GM20431 (cell line): ENCODE data around the gene ARAP1.

Source experiments
- in situ Hi-C: fragments of 300-500 bp; cut with MseI, MboI; formaldehyde crosslinking; loops from one replicate; pipeline ENCODE4 v1.15.0; 2020; ENCODE audit warnings: low sequenced_read_pairs; ENCODE audit not compliant: unreplicated experiment

ARAP1 gene

GRCh38 chr11:72710278-72710677 lies 41.9 kb downstream of the ARAP1 start:
- in situ Hi-C loops: no loop called here

- in situ Hi-C loops: no loop called here
Observed at GRCh38 chr11:72709478-72710238, 42.5 kb downstream of the ARAP1 start.

DNA sequence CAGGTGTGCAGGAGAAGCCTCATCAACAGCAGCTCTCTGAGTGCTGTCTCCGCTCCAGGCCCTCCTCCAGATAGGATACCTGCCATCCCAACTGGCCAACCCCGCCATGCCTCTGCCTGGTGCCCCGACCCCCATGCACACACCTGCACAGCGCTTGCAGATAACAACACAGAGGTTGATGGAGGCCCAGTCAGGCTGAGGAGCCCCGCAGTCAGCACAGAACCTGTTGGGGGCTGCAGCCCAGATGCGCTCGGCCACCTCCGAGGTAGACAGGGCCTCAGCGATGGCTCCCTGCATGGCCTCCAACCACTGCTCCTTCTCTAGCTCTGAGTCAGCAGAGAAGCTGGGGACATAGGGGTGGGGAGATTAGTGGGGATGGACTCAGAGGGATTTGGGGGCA lies 45.2 kb downstream of the ARAP1 start:
- in situ Hi-C loops: no loop called here

- in situ Hi-C loops: no loop called here
Observed at GRCh38 chr11:72706579-72706978, 45.6 kb downstream of the ARAP1 start.

- in situ Hi-C loops: no loop called here
Observed at GRCh38 chr11:72705442-72706365, 46.5 kb downstream of the ARAP1 start.

DNA sequence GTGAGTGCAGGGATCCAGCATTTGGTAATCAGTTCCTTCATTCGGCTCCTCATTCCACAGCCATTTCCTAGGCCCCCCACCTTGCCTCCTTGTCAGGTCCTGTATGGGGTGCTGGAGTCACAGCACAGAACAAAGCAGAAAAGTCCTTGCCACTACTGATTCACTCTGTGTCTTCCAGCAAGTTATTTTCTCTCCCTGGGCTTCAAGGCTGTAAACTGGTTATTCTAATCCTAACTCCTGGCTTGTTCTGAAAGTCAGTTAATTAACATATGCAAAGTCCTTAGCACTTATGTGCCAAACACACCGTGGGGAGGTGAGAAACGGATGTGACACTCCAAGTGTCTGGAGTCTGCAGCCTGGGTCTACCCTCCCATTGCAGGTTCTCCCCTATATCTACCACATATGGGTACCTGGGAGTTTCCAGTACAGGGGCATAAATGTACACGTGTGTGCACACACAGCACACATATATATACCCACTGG lies 47.4 kb downstream of the ARAP1 start:
- in situ Hi-C loops: no loop called here

- in situ Hi-C loops: no loop called here
Observed at GRCh38 chr11:72704028-72704782, 48.0 kb downstream of the ARAP1 start.

GRCh38 chr11:72703267-72704008 lies 48.8 kb downstream of the ARAP1 start:
- in situ Hi-C loops: no loop called here

DNA sequence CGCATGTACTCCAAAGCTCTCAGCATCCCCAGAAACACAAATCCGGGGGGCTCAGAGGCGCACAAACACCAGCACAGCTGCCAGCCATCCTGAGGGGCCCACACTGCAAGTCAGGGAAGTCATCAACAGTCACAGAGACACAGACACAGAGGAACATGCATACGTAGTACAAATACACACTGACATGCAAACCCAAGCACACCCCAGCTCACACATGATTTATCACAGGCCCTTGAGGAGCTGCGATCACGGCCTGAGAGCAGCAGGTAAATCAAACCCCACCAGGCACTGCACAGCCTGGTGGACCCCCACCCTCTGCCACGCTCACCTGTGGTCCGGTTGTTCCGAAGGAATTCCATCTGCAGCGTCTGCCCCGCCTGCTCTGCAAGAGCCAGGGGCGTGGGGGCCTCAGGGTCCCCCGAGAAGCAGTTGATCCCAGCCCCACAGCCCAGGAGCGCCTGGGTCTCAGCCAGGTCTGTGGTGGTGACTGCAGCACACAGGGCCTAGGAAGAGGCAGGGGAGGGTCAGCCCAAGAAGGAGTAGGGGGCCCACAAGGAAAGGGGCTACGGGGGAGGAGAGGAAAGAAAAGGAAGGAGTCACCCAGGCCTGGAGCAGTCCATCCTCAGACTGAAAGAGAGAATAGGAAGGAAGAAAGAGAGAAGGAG lies 49.5 kb downstream of the ARAP1 start:
- in situ Hi-C loops: no loop called here

- in situ Hi-C loops: no loop called here
Observed at GRCh38 chr11:72702096-72702495, 50.1 kb downstream of the ARAP1 start.

GRCh38 chr11:72701466-72701865 lies 50.7 kb downstream of the ARAP1 start:
- in situ Hi-C loops: no loop called here

DNA sequence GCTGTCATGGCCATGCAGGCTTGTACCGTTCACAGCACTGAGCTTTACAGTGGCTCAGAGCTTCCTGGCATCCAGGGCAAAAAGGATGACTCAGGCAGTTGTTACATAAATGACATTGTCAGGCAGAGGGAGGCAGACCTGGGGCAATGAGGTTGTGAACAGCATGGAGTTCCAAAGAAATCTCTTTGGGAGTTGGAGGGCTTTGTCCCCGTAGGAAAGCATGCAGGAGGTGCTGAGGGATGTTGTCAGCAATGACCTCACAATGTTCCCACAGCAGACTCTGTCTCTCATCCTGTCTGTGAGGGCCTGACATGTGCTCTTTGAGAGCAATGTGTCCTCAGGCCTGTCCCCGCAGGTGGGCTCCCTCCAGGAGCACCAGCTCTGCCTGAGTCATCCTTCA lies 52.1 kb downstream of the ARAP1 start:
- in situ Hi-C loops: no loop called here

DNA sequence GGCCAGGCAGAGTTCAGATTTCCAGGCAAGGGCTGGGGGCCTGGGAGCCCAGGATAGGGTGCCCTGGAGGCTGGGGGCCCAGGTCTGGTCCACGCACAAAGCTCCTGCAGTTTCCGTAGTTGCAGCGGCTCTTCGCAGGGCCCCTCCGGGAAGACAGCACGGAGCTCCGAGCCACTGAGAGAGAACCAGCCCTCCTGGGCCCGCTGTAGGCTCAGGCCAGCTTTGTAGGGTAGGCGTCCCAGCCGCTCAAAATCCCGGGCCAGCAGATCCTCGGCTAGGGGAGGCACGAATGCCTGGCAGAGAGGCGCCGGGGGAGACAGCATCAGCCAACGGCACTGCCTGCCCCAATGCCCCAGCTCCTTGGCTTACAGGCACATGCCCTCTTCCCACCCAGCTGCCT lies 54.4 kb downstream of the ARAP1 start:
- in situ Hi-C loops: no loop called here

- in situ Hi-C loops: no loop called here
Observed at GRCh38 chr11:72696866-72697700, 55.1 kb downstream of the ARAP1 start.

- in situ Hi-C loops: no loop called here
Observed at GRCh38 chr11:72695354-72695753, 56.9 kb downstream of the ARAP1 start.

DNA sequence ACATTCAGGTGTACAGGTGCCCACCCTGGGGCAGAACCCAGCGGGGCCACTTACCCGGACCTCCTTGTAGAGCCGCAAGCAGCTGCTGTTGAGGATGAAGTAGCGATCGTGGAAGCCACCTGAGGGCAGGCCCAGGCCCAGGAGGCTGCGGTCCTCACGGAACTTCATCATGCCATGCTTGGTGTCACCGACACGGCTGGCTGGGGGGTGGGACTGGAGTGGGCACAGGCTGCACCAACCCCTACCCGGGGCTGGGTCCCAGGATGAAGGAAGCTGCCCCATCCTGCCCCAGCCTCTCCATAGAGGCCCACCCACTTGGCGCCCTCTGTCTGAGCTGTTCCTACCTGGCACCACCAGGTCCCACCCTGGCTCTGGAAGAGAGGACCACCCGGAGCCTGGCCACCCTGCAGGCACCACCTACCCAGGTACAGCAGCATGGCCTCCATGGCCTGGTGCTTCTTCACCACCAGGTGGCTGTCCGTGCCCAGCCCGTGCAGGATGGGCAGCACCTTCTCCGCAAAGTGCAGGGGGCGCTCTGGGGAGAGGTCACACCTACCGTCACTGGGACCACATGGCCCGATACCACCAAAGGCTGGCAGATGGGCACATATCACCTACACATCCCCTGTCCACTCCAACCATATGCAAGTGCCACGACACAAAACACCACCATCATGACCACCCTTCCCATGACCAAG lies 58.8 kb downstream of the ARAP1 start:
- in situ Hi-C loops: no loop called here

GRCh38 chr11:72692498-72693237 lies 59.5 kb downstream of the ARAP1 start:
- in situ Hi-C loops: no loop called here
